Measurements from ENCODE around the gene NMU.
"Not testable (repeated sequence)": the region's sequence is repeated elsewhere in the genome, so short reads cannot be mapped to it uniquely, and the experiment has no call there.

NMU gene

GRCh38 chr4:55635741-55636655 is at the start of gene NMU:
TSS of gene NMU (minus strand) at chr4:55636298. CDS start at chr4:55636192, 106 bp downstream.
- DNase-seq (ENCODE audit: low spot score in 2 of 2) (peak; percentile 8 to 59), ATAC-seq (peak; percentile 94)
- no peaks in the 10 kb centered on the region for H3K36me3 Mint-ChIP-seq
- H3K9me3 Mint-ChIP-seq: no peaks in the 10 kb centered on the region
- peak within 1 kb of the TSS; percentile 72 for H3K4me3 Mint-ChIP-seq
- peaks cover 10% of the 10 kb centered on the region for H3K4me1 Mint-ChIP-seq
- H3K27ac Mint-ChIP-seq: no peak within 1 kb of the TSS

GRCh38 chr4:55684276-55684675 is 48.2 kb upstream of the NMU start:
- Mint-ChIP-seq H3K4me1 (no peaks in the 10 kb centered on the region), H3K9me3 (no peaks in the 10 kb centered on the region), H3K36me3 (no peaks in the 10 kb centered on the region), H3K4me3 (no peak overlapping the region), H3K27ac (no peak overlapping the region)
- DNase-seq (ENCODE audit: low spot score in 2 of 2) (no peak), ATAC-seq (no peak)

- DNase-seq (ENCODE audit: low spot score in 2 of 2); H3K36me3 Mint-ChIP-seq; H3K4me3 Mint-ChIP-seq; H3K4me1 Mint-ChIP-seq; ATAC-seq; H3K9me3 Mint-ChIP-seq; H3K27ac Mint-ChIP-seq: not testable (repeated sequence)
These were observed 46.7 kb upstream of the NMU start for GRCh38 chr4:55682797-55683196.

- no peak for DNase-seq (ENCODE audit: low spot score in 2 of 2)
- no peak overlapping the region for H3K4me3 Mint-ChIP-seq
- H3K36me3 Mint-ChIP-seq: no peaks in the 10 kb centered on the region
- H3K27ac Mint-ChIP-seq: no peak overlapping the region
- no peak for ATAC-seq
- H3K9me3 Mint-ChIP-seq: no peaks in the 10 kb centered on the region
- no peaks in the 10 kb centered on the region for H3K4me1 Mint-ChIP-seq
These were observed 46.2 kb upstream of the NMU start for GRCh38 chr4:55682295-55682694.

GRCh38 chr4:55681430-55681829 is 45.3 kb upstream of the NMU start:
- no peaks in the 10 kb centered on the region for H3K36me3 Mint-ChIP-seq
- DNase-seq (ENCODE audit: low spot score in 2 of 2) (no peak), ATAC-seq (peak; percentile 65)
- no peaks in the 10 kb centered on the region for H3K9me3 Mint-ChIP-seq
- no peaks in the 10 kb centered on the region for H3K4me1 Mint-ChIP-seq
- H3K27ac Mint-ChIP-seq: no peak overlapping the region
- no peak overlapping the region for H3K4me3 Mint-ChIP-seq

- Mint-ChIP-seq H3K27ac (no peak overlapping the region), H3K36me3 (no peaks in the 10 kb centered on the region), H3K9me3 (peaks cover 7% of the 10 kb centered on the region), H3K4me3 (no peak overlapping the region), H3K4me1 (no peaks in the 10 kb centered on the region)
- DNase-seq (ENCODE audit: low spot score in 2 of 2) (no peak), ATAC-seq (no peak)
These were observed 39.2 kb upstream of the NMU start for GRCh38 chr4:55675196-55675793.

GRCh38 chr4:55673424-55673823 is 37.3 kb upstream of the NMU start:
- peaks cover 7% of the 10 kb centered on the region for H3K9me3 Mint-ChIP-seq
- no peak for ATAC-seq
- no peak overlapping the region for H3K4me3 Mint-ChIP-seq
- H3K4me1 Mint-ChIP-seq: no peaks in the 10 kb centered on the region
- H3K27ac Mint-ChIP-seq: no peak overlapping the region
- no peak for DNase-seq (ENCODE audit: low spot score in 2 of 2)
- no peaks in the 10 kb centered on the region for H3K36me3 Mint-ChIP-seq

GRCh38 chr4:55671667-55672066 is 35.6 kb upstream of the NMU start:
- Mint-ChIP-seq H3K27ac (no peak overlapping the region), H3K9me3 (peaks cover 7% of the 10 kb centered on the region), H3K4me1 (no peaks in the 10 kb centered on the region), H3K36me3 (no peaks in the 10 kb centered on the region), H3K4me3 (no peak overlapping the region)
- ATAC-seq (no peak), DNase-seq (ENCODE audit: low spot score in 2 of 2) (no peak)

- DNase-seq (ENCODE audit: low spot score in 2 of 2): no peak
- ATAC-seq: no peak
- H3K4me3 Mint-ChIP-seq: no peak overlapping the region
- peaks cover 7% of the 10 kb centered on the region for H3K9me3 Mint-ChIP-seq
- no peak overlapping the region for H3K27ac Mint-ChIP-seq
- no peaks in the 10 kb centered on the region for H3K4me1 Mint-ChIP-seq
- no peaks in the 10 kb centered on the region for H3K36me3 Mint-ChIP-seq
These were observed 34.6 kb upstream of the NMU start for GRCh38 chr4:55670695-55671094.

GRCh38 chr4:55668449-55668848 is 32.4 kb upstream of the NMU start:
- Mint-ChIP-seq H3K9me3 (peaks cover 7% of the 10 kb centered on the region), H3K4me3 (no peak overlapping the region), H3K27ac (no peak overlapping the region), H3K4me1 (no peaks in the 10 kb centered on the region), H3K36me3 (no peaks in the 10 kb centered on the region)
- ATAC-seq (no peak), DNase-seq (ENCODE audit: low spot score in 2 of 2) (no peak)

- no peak overlapping the region for H3K27ac Mint-ChIP-seq
- ATAC-seq (no peak), DNase-seq (ENCODE audit: low spot score in 2 of 2) (no peak)
- H3K4me3 Mint-ChIP-seq: no peak overlapping the region
- no peaks in the 10 kb centered on the region for H3K36me3 Mint-ChIP-seq
- H3K4me1 Mint-ChIP-seq: peaks cover 3% of the 10 kb centered on the region
- H3K9me3 Mint-ChIP-seq: no peaks in the 10 kb centered on the region
These were observed 30.4 kb upstream of the NMU start for GRCh38 chr4:55666535-55666934.

- no peak for DNase-seq (ENCODE audit: low spot score in 2 of 2)
- H3K9me3 Mint-ChIP-seq: no peaks in the 10 kb centered on the region
- no peak for ATAC-seq
- H3K36me3 Mint-ChIP-seq: no peaks in the 10 kb centered on the region
- H3K27ac Mint-ChIP-seq: no peak overlapping the region
- H3K4me1 Mint-ChIP-seq: peaks cover 9% of the 10 kb centered on the region
- H3K4me3 Mint-ChIP-seq: no peak overlapping the region
These were observed 27.0 kb upstream of the NMU start for GRCh38 chr4:55663145-55663544.

GRCh38 chr4:55661398-55662056 is 25.4 kb upstream of the NMU start:
- ATAC-seq: peak; percentile 84
- Mint-ChIP-seq H3K36me3 (no peaks in the 10 kb centered on the region), H3K4me3 (no peak overlapping the region), H3K27ac (no peak overlapping the region), H3K4me1 (peaks cover 9% of the 10 kb centered on the region), H3K9me3 (no peaks in the 10 kb centered on the region)
- DNase-seq (ENCODE audit: low spot score in 2 of 2): no peak

- DNase-seq (ENCODE audit: low spot score in 2 of 2) (no peak), ATAC-seq (no peak)
- H3K4me3 Mint-ChIP-seq: no peak overlapping the region
- H3K27ac Mint-ChIP-seq: no peak overlapping the region
- H3K36me3 Mint-ChIP-seq: no peaks in the 10 kb centered on the region
- H3K4me1 Mint-ChIP-seq: peaks cover 9% of the 10 kb centered on the region
- H3K9me3 Mint-ChIP-seq: no peaks in the 10 kb centered on the region
These were observed 22.6 kb upstream of the NMU start for GRCh38 chr4:55658657-55659056.

GRCh38 chr4:55654131-55654530 is 18.0 kb upstream of the NMU start:
- no peak overlapping the region for H3K27ac Mint-ChIP-seq
- ATAC-seq (no peak), DNase-seq (ENCODE audit: low spot score in 2 of 2) (no peak)
- no peaks in the 10 kb centered on the region for H3K4me1 Mint-ChIP-seq
- no peaks in the 10 kb centered on the region for H3K36me3 Mint-ChIP-seq
- no peaks in the 10 kb centered on the region for H3K9me3 Mint-ChIP-seq
- no peak overlapping the region for H3K4me3 Mint-ChIP-seq

- Mint-ChIP-seq H3K4me1 (no peaks in the 10 kb centered on the region), H3K9me3 (no peaks in the 10 kb centered on the region), H3K36me3 (no peaks in the 10 kb centered on the region), H3K4me3 (no peak overlapping the region), H3K27ac (no peak overlapping the region)
- DNase-seq (ENCODE audit: low spot score in 2 of 2): no peak
- no peak for ATAC-seq
These were observed 14.4 kb upstream of the NMU start for GRCh38 chr4:55650483-55650882.
